PC-9 (cell line): Measurements from ENCODE around the gene SLC35B2. TPM values are rescaled to one million over a fixed set of nuclear protein-coding genes. Genes with fewer than 3 reads are reported as not detected.
A peak's percentile ranks its signal among the peaks of the same experiment; 100 is the strongest.

Experiments
- BruUV-seq: library from RNA; stranded (reverse); fragments of 400-500 nt; replicated peaks from 2 replicates; lab custom pipeline; 2021; lab: Mats Ljungman, UMichigan
- CTCF ChIA-PET: fragments of 300-600 bp; sonication (Branson Sonifier 250); formaldehyde crosslinking; loops from one replicate; lab custom pipeline; 2022; ENCODE audit warnings: antibody characterized with exemption; lab: Charles Lee
- POLR2A ChIA-PET: fragments of 300-600 bp; sonication (Branson Sonifier 250); formaldehyde crosslinking; loops from one replicate; lab custom pipeline; 2022; ENCODE audit warnings: antibody characterized with exemption; ENCODE audit not compliant: unreplicated experiment; lab: Charles Lee
- DNase-seq, 2 experiments: peaks; one replicate each; pipeline versions ENCODE4 v3.0.0 to v3.0.0-alpha.2; 2015 to 2022; ENCODE audit warnings: mixed read lengths in 1 of 2
- H2AFZ ChIP-seq: fragments of 200-600 bp; sonication (generic); 2 replicates; pipeline ENCODE4 v1.8.1; 2017; ENCODE audit warnings: antibody characterized with exemption
- H3F3A ChIP-seq: fragments of 200-600 bp; sonication (generic); 2 replicates; pipeline ENCODE4 v1.8.1; 2017; ENCODE audit warnings: antibody characterized with exemption, mild to moderate bottlenecking, low read depth; ENCODE audit not compliant: insufficient read depth
- H3K27ac ChIP-seq: fragments of 200-600 bp; sonication (generic); 2 replicates; pipeline ENCODE4 v1.6.1; 2016; ENCODE audit warnings: mixed run types
- H3K27me3 ChIP-seq: fragments of 200-600 bp; sonication (generic); 2 replicates; pipeline ENCODE4 v1.6.1; 2016; ENCODE audit warnings: low read depth, mixed run types; ENCODE audit not compliant: insufficient read depth
- H3K36me3 ChIP-seq: fragments of 200-600 bp; sonication (generic); 2 replicates; pipeline ENCODE4 v1.6.1; 2016; ENCODE audit warnings: low read depth, mixed run types
- H3K4me1 ChIP-seq: fragments of 200-600 bp; sonication (generic); replicated peaks from 2 replicates; pipeline ENCODE4 v1.6.1; 2016; ENCODE audit warnings: mixed run types; ENCODE audit not compliant: insufficient read depth
- H3K4me2 ChIP-seq: fragments of 200-600 bp; sonication (generic); 2 replicates; pipeline ENCODE4 v1.6.1; 2017; ENCODE audit warnings: mixed run types
- H3K4me3 ChIP-seq: fragments of 200-600 bp; sonication (generic); 2 replicates; pipeline ENCODE4 v1.6.1; 2016; ENCODE audit warnings: mixed run types
- H3K79me2 ChIP-seq: fragments of 200-600 bp; sonication (generic); 2 replicates; pipeline ENCODE4 v1.6.1; 2017; ENCODE audit warnings: low read depth, mixed run types
- H3K9me2 ChIP-seq: fragments of 200-600 bp; sonication (generic); 2 replicates; pipeline ENCODE4 v1.8.1; 2017; ENCODE audit warnings: mild to moderate bottlenecking; ENCODE audit not compliant: insufficient read depth
- H3K9me3 ChIP-seq: fragments of 200-600 bp; sonication (generic); 2 replicates; pipeline ENCODE4 v1.8.1; 2016; ENCODE audit warnings: low read depth; ENCODE audit not compliant: insufficient read depth
- H4K20me1 ChIP-seq: fragments of 200-600 bp; sonication (generic); 2 replicates; pipeline ENCODE4 v1.8.1; 2017; ENCODE audit not compliant: insufficient read depth
- CTCF ChIP-seq: fragments of 200-600 bp; sonication (generic); conservative IDR thresholded peaks from 2 replicates; pipeline ENCODE4 v1.6.1; 2017; ENCODE audit warnings: mixed run types, antibody characterized with exemption, mild to moderate bottlenecking, moderate library complexity
- EZH2 ChIP-seq: fragments of 200-600 bp; sonication (generic); IDR thresholded peaks from 2 replicates; pipeline ENCODE4 v1.8.0; 2017; ENCODE audit warnings: antibody characterized with exemption, low read depth
- intact Hi-C: fragments of 100-400 bp; cut with micrococcal nuclease; formaldehyde crosslinking; loops from one replicate; pipeline ENCODE4 v1.10.0; 2022; ENCODE audit not compliant: unreplicated experiment
- total RNA-seq: library from RNA; stranded (reverse); gene quantifications from 2 replicates; pipeline ENCODE4 v1.2.3, GENCODE V29; 2021

The SLC35B2 gene
- total RNA-seq, 1 experiment from 2014 or later: 59.7 TPM

GRCh38 chr6:44267252-44267651 is 9.9 kb upstream of the SLC35B2 start:
- H3K4me1 ChIP-seq: peaks cover 21% of the 10 kb centered on the region
- no peaks in the 10 kb centered on the region; the same call in 1 of the 2 replicates for H4K20me1 ChIP-seq
- no peaks in the 10 kb centered on the region for H3K9me3 ChIP-seq
- no peak for DNase-seq
- intact Hi-C loops: loop anchor here (5.0 kb wide), 2 partner anchors 120 to 190 kb away; partner anchors contain the start of gene CDC5L
- H2AFZ ChIP-seq: no peak overlapping the region
- no peaks in the 10 kb centered on the region for H3K9me2 ChIP-seq
- H3K4me2 ChIP-seq: no peak overlapping the region
- no peak overlapping the region for H3K27ac ChIP-seq
- peaks cover 22% of the 10 kb centered on the region for H3K79me2 ChIP-seq
- no peaks in the 10 kb centered on the region; the same call in 1 of the 2 replicates for H3K27me3 ChIP-seq
- CTCF ChIA-PET: interaction anchor here (0.7 to 1.6 kb wide), 2 partner anchors 171 to 1651 kb away, joined by 3 read pairs; no protein-coding TSS in a partner anchor
- POLR2A ChIA-PET: no interaction called here
- H3F3A ChIP-seq: peaks cover 18% of the 10 kb centered on the region; the same call in 1 of the 2 replicates
- H3K36me3 ChIP-seq: no peaks in the 10 kb centered on the region
- BruUV-seq: no TSS peak
- H3K4me3 ChIP-seq: no peak overlapping the region
- TF ChIP-seq CTCF (no peak), EZH2 (no peak)

GRCh38 chr6:44266347-44266746 is 9.0 kb upstream of the SLC35B2 start:
- intact Hi-C loops: loop anchor here (5.0 kb wide), 2 partner anchors 121 to 191 kb away; partner anchors contain the start of gene CDC5L
- BruUV-seq: no TSS peak
- H3K79me2 ChIP-seq: peaks cover 26% of the 10 kb centered on the region
- no peak overlapping the region for H3K4me2 ChIP-seq
- peaks cover 21% of the 10 kb centered on the region for H3K4me1 ChIP-seq
- H3K9me3 ChIP-seq: no peaks in the 10 kb centered on the region
- no peaks in the 10 kb centered on the region; the same call in 1 of the 2 replicates for H4K20me1 ChIP-seq
- H3K36me3 ChIP-seq: no peaks in the 10 kb centered on the region
- no peak for DNase-seq
- no peaks in the 10 kb centered on the region; the same call in 1 of the 2 replicates for H3K27me3 ChIP-seq
- H3F3A ChIP-seq: peaks cover 18% of the 10 kb centered on the region; the same call in 1 of the 2 replicates
- H3K9me2 ChIP-seq: no peaks in the 10 kb centered on the region
- ChIA-PET POLR2A (no interaction called here), CTCF (interaction anchor here (0.5 to 0.7 kb wide), 2 partner anchors 203 to 1652 kb away, joined by 3 to 6 read pairs; no protein-coding TSS in a partner anchor)
- no peak overlapping the region for H3K4me3 ChIP-seq
- no peak overlapping the region for H2AFZ ChIP-seq
- no peak overlapping the region for H3K27ac ChIP-seq
- no peak for TF ChIP-seq EZH2
- no peak for TF ChIP-seq CTCF

- CTCF ChIA-PET: no interaction called here
- H3K79me2 ChIP-seq: peaks cover 26% of the 10 kb centered on the region
- DNase-seq: no peak
- POLR2A ChIA-PET: no interaction called here
- no peak overlapping the region for H3K27ac ChIP-seq
- intact Hi-C loops: loop anchor here (1.0 to 5.0 kb wide), 3 partner anchors 122 to 192 kb away; partner anchors contain the start of gene CDC5L
- no peaks in the 10 kb centered on the region for H3K9me2 ChIP-seq
- H3K27me3 ChIP-seq: no peaks in the 10 kb centered on the region; the same call in 1 of the 2 replicates
- H3F3A ChIP-seq: peaks cover 18% of the 10 kb centered on the region; the same call in 1 of the 2 replicates
- H2AFZ ChIP-seq: peak overlapping the region; percentile 91
- H3K4me3 ChIP-seq: peak overlapping the region; percentile 89; the same call in 1 of the 2 replicates
- no peaks in the 10 kb centered on the region; the same call in 1 of the 2 replicates for H4K20me1 ChIP-seq
- BruUV-seq: no TSS peak
- H3K9me3 ChIP-seq: no peaks in the 10 kb centered on the region
- H3K4me2 ChIP-seq: peak overlapping the region; percentile 100
- H3K4me1 ChIP-seq: peaks cover 21% of the 10 kb centered on the region
- TF ChIP-seq EZH2: no peak
- no peak for TF ChIP-seq CTCF
- no peaks in the 10 kb centered on the region for H3K36me3 ChIP-seq
Observed at GRCh38 chr6:44265722-44266233, 8.4 kb upstream of the SLC35B2 start.
